H1 (cell line): ENCODE data around the gene VPS25. TPM values are rescaled to one million over a fixed set of nuclear protein-coding genes. Genes with fewer than 3 reads are reported as not detected.

Experiments used
- CTCF ChIA-PET: fragments of 300-600 bp; sonication (Branson Sonifier 250); formaldehyde crosslinking; loops from one replicate; lab custom pipeline; 2021; ENCODE audit not compliant: partially characterized antibody; lab: Charles Lee
- POLR2A ChIA-PET: fragments of 300-600 bp; sonication (Branson Sonifier 250); formaldehyde crosslinking; loops from one replicate; lab custom pipeline; 2021; ENCODE audit warnings: inconsistent platforms; ENCODE audit not compliant: partially characterized antibody; lab: Charles Lee
- DNase-seq, 2 experiments: peaks; one replicate each; pipeline versions ENCODE4 v3.0.0 to v3.0.0-alpha.2; 2010 to 2022; ENCODE audit warnings: low spot score in 2 of 2, low read depth in 1 of 2, mixed read lengths in 1 of 2
- FAIRE-seq: peaks from 2 replicates; lab custom pipeline; 2011; peaks lifted over from hg19 to GRCh38; lab: Jason Lieb, UNC
- H2AFZ ChIP-seq: 2 replicates; pipeline ENCODE4 v1.8.1; 2012; ENCODE audit warnings: low read length, inconsistent platforms
- H2AK5ac ChIP-seq: 2 replicates; pipeline ENCODE4 v1.6.1; 2013; ENCODE audit warnings: low read depth, low read length
- H2BK120ac ChIP-seq: replicated peaks from 2 replicates; pipeline ENCODE3; 2013; ENCODE audit warnings: low read depth, low read length, inconsistent platforms
- H2BK12ac ChIP-seq: 2 replicates; pipeline ENCODE4 v1.6.1; 2013; ENCODE audit warnings: low read depth, low read length
- H2BK15ac ChIP-seq: 2 replicates; pipeline ENCODE4 v1.6.1; 2013; ENCODE audit warnings: low read length
- H2BK20ac ChIP-seq: 2 replicates; pipeline ENCODE4 v1.6.1; 2013; ENCODE audit warnings: low read length
- H2BK5ac ChIP-seq: 2 replicates; pipeline ENCODE4 v1.6.1; 2013; ENCODE audit warnings: low read depth, low read length
- H3K14ac ChIP-seq: 2 replicates; pipeline ENCODE4 v1.6.1; 2013; ENCODE audit warnings: inconsistent platforms; ENCODE audit not compliant: insufficient read length
- H3K18ac ChIP-seq: 2 replicates; pipeline ENCODE4 v1.6.1; 2013; ENCODE audit warnings: low read length; ENCODE audit errors: extremely low read depth
- H3K23ac ChIP-seq: 2 replicates; pipeline ENCODE4 v1.6.1; 2013; ENCODE audit warnings: inconsistent platforms; ENCODE audit not compliant: insufficient read length
- H3K23me2 ChIP-seq: 2 replicates; pipeline ENCODE4 v1.6.1; 2013; ENCODE audit warnings: low read depth, low read length
- H3K27ac ChIP-seq: 2 replicates; pipeline ENCODE4 v1.6.1; 2011; ENCODE audit warnings: low read depth, low read length, inconsistent platforms
- H3K27me3 ChIP-seq, 4 experiments: replicated peaks in 1 of 4; 1 replicate in 1 of 4; 2 replicates in 3 of 4; pipeline versions ENCODE4 v1.6.1 to v1.8.1; 2011 to 2013; ENCODE audit warnings: low read length in 3 of 4, mild to moderate bottlenecking in 3 of 4, inconsistent platforms in 2 of 4, mixed read lengths in 2 of 4, moderate library complexity in 1 of 4; ENCODE audit not compliant: control insufficient read depth in 3 of 4, insufficient read depth in 3 of 4; ENCODE audit errors: extremely low read depth in 1 of 4
- H3K36me3 ChIP-seq, 4 experiments: 2 replicates each; pipeline versions ENCODE4 v1.6.1 to v1.8.1; 2011 to 2013; ENCODE audit warnings: mild to moderate bottlenecking in 4 of 4, low read length in 3 of 4, moderate library complexity in 2 of 4, control low read depth in 1 of 4, inconsistent platforms in 1 of 4; ENCODE audit not compliant: insufficient read depth in 4 of 4, control insufficient read depth in 2 of 4
- H3K4ac ChIP-seq: replicated peaks from 2 replicates; pipeline ENCODE3; 2013; ENCODE audit warnings: low read length, low read depth, mixed read lengths, inconsistent platforms; ENCODE audit not compliant: insufficient read length
- H3K4me1 ChIP-seq, 4 experiments: replicated peaks in 1 of 4; 1 replicate in 1 of 4; 2 replicates in 3 of 4; pipeline versions ENCODE4 v1.6.1 to v1.8.1; 2011 to 2013; ENCODE audit warnings: low read length in 3 of 4, inconsistent platforms in 2 of 4, mixed read lengths in 1 of 4; ENCODE audit not compliant: insufficient read depth in 4 of 4, control insufficient read depth in 3 of 4
- H3K4me2 ChIP-seq, 2 experiments: 2 replicates each; pipeline versions ENCODE4 v1.6.1 to v1.8.1; 2011 to 2013; ENCODE audit warnings: low read depth in 2 of 2, low read length in 2 of 2, control low read depth in 1 of 2, inconsistent platforms in 1 of 2, mild to moderate bottlenecking in 1 of 2; ENCODE audit not compliant: insufficient read depth in 1 of 2
- H3K4me3 ChIP-seq, 4 experiments: fragments of 200-600, 300-600 bp in 1 of 4; sonication (generic), shearing (Covaris generic), sonication (Bioruptor Twin) in 1 of 4; 2 replicates each; pipeline versions ENCODE4 v1.5.1 to v1.8.1; 2011 to 2016; ENCODE audit warnings: low read length in 4 of 4, low read depth in 3 of 4, control low read depth in 2 of 4, inconsistent platforms in 2 of 4, mild to moderate bottlenecking in 2 of 4, mixed read lengths in 1 of 4, moderate library complexity in 1 of 4; ENCODE audit not compliant: insufficient read depth in 2 of 4; ENCODE audit errors: extremely low read depth in 1 of 4
- H3K56ac ChIP-seq: replicated peaks from 2 replicates; pipeline ENCODE3; 2013; ENCODE audit warnings: low read depth, mild to moderate bottlenecking, mixed read lengths, low read length, inconsistent platforms; ENCODE audit not compliant: insufficient read length
- H3K79me1 ChIP-seq: 2 replicates; pipeline ENCODE4 v1.6.1; 2013; ENCODE audit warnings: low read depth, low read length, control low read depth
- H3K79me2 ChIP-seq, 2 experiments: 2 replicates each; pipeline versions ENCODE4 v1.6.1 to v1.8.1; 2012 to 2013; ENCODE audit warnings: low read length in 2 of 2, mild to moderate bottlenecking in 2 of 2, inconsistent platforms in 1 of 2; ENCODE audit not compliant: insufficient read depth in 2 of 2, control insufficient read depth in 1 of 2
- H3K9ac ChIP-seq, 4 experiments: replicated peaks in 1 of 4; 1 replicate in 1 of 4; 2 replicates in 3 of 4; pipeline versions ENCODE4 v1.6.1 to v1.8.1; 2011 to 2013; ENCODE audit warnings: low read depth in 3 of 4, low read length in 3 of 4, control low read depth in 2 of 4, mild to moderate bottlenecking in 2 of 4, moderate library complexity in 2 of 4, inconsistent platforms in 1 of 4; ENCODE audit errors: extremely low read depth in 1 of 4
- H3K9me3 ChIP-seq, 2 experiments: 2 replicates each; pipeline versions ENCODE4 v1.6.1 to v1.8.1; 2012 to 2013; ENCODE audit warnings: mild to moderate bottlenecking in 2 of 2, moderate library complexity in 2 of 2, control low read depth in 1 of 2, inconsistent platforms in 1 of 2, low read depth in 1 of 2, low read length in 1 of 2, mixed read lengths in 1 of 2; ENCODE audit not compliant: insufficient read depth in 2 of 2
- H4K20me1 ChIP-seq, 2 experiments: replicated peaks in 1 of 2; 2 replicates each; pipeline versions ENCODE3 to v1.8.1; 2011 to 2013; ENCODE audit warnings: inconsistent platforms in 2 of 2, low read length in 2 of 2, mild to moderate bottlenecking in 1 of 2; ENCODE audit not compliant: insufficient read depth in 2 of 2, control insufficient read depth in 1 of 2
- H4K5ac ChIP-seq: 2 replicates; pipeline ENCODE4 v1.6.1; 2013; ENCODE audit warnings: low read length, low read depth, mixed read lengths, inconsistent platforms; ENCODE audit not compliant: insufficient read length
- H4K8ac ChIP-seq: 2 replicates; pipeline ENCODE4 v1.8.0; 2013; ENCODE audit warnings: mild to moderate bottlenecking, moderate library complexity, low read length, inconsistent platforms; ENCODE audit not compliant: insufficient read depth; ENCODE audit errors: extremely low read depth
- H4K91ac ChIP-seq: replicated peaks from 2 replicates; pipeline ENCODE3; 2013; ENCODE audit warnings: low read length, mixed read lengths, inconsistent platforms; ENCODE audit not compliant: insufficient read length
- SP2 ChIP-seq: IDR thresholded peaks from 2 replicates; pipeline ENCODE4 v1.6.1; 2012; ENCODE audit warnings: mild to moderate bottlenecking, low read length, inconsistent platforms
- SRF ChIP-seq: IDR thresholded peaks from 2 replicates; pipeline ENCODE4 v1.6.1; 2011; ENCODE audit warnings: mild to moderate bottlenecking, low read depth, low read length, moderate library complexity
- WGBS, 2 experiments: shearing (Covaris generic) in 1 of 2; methylation state at CpG; one replicate each; pipeline versions ENCODE4 v1.1.6 to v1.1.7; 2013 to 2015; ENCODE audit warnings: low lambda C conversion rate in 2 of 2, mixed read lengths in 2 of 2, inconsistent platforms in 1 of 2, low coverage in 1 of 2, missing lambda C conversion rate in 1 of 2; ENCODE audit not compliant: insufficient replicate concordance in 2 of 2, insufficient coverage in 1 of 2, insufficient read length in 1 of 2; ENCODE audit errors: extremely low coverage in 1 of 2, missing lambda C conversion rate in 1 of 2; 5-methylcytosine and 5-hydroxymethylcytosine counted together
- polyA plus RNA-seq, 7 experiments: library from polyadenylated mRNA; depleted of rRNA in 3 of 7; stranded (reverse) in 5 of 7; unstranded in 2 of 7; fragments of >200 nt in 5 of 7; fragments of 200-250 nt in 2 of 7; gene quantifications; 1 replicate in 5 of 7; 2 replicates in 1 of 7; 4 replicates in 1 of 7; pipeline versions ENCODE4 v1.2.1 to v1.2.3, GENCODE V29; 2011 to 2013; ENCODE audit warnings: missing spikeins in 2 of 7, mixed read lengths in 2 of 7
- total RNA-seq: library from RNA; stranded (reverse); fragmentation: NEBNext Ultra II Directional; extraction: Animal tissue kit (Norgen Biotek cat#: 25700); gene quantifications from 2 replicates; pipeline ENCODE4 v1.2.1, GENCODE V29; 2021

The VPS25 gene
- total and polyA plus RNA-seq, 2 of the 8 experiments (the other 6 are each of a cell fraction or from before 2014, with no cell fraction given) = 88.2 to 188 TPM

DNA sequence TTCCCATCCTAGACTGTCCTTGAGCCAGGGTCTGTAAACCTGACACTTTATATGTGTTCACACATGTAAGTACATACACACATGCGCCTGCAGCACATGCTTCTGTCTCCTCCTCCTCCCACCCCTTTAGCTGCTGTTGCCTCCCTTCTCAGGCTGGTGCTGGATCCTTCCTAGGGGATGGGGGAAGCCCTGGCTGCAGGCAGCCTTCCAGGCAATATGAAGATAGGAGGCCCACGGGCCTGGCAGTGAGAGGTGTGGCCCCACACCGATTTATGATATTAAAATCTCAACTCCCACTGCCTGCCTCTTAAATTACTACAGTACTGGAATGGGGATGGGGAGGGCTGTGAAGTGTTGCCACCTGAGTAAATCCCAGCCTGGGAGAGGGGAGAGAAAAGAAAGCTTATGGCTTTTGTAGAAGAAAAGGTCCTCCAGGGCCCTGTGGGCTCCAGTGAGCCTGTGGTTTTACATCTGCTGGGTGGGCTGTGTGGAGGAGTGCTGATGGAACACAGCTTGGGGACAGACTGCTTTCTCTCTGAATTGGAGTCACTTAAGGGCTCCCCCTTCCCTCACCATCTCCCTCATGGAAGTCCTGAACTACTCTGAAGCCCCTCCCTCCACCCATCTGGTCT is 6.2 kb downstream of the VPS25 start:
- FAIRE-seq = no peak
- H3K4me2 ChIP-seq = peak overlapping the region; percentile 92 to 99
- TF ChIP-seq SRF (no peak), SP2 (no peak)

More for the DNA sequence above, 6.2 kb downstream of the VPS25 start:
- ChIA-PET POLR2A (interaction anchor here (0.7 to 2.1 kb wide), 6 partner anchors 9 to 99 kb away, joined by 3 to 8 read pairs (median 4); no protein-coding TSS in a partner anchor), CTCF (interaction anchor here (1.0 to 2.1 kb wide), 2 partner anchors 16 to 19 kb away, joined by 3 to 5 read pairs; partner anchors contain the start of genes CNTD1 and COA3)
- no peak overlapping the region; the same call in 1 of the 2 replicates for H2BK5ac ChIP-seq
- no peak overlapping the region for H2BK120ac ChIP-seq
- no peak overlapping the region for H4K8ac ChIP-seq
- H3K4me3 ChIP-seq = peak overlapping the region in 2 of 4 experiments; percentile 53 to 76; a peak in 3 of 8 replicates
- no peaks in the 10 kb centered on the region for H3K79me2 ChIP-seq
- H4K20me1 ChIP-seq = no peaks in the 10 kb centered on the region
- peaks cover 7 to 23% (median 14%) of the 10 kb centered on the region in 4 experiments; a peak in 6 of 8 replicates for H3K36me3 ChIP-seq
- no peak overlapping the region for H4K5ac ChIP-seq
- 82% methylated on average over 3 of the region's 3 CpGs; no CpG with 5 or more reads in 1 of the 2 experiments for WGBS, 2 experiments
- DNase-seq = no peak
- H3K23ac ChIP-seq = no peak overlapping the region
- H2BK20ac ChIP-seq = no peak overlapping the region
- no peak overlapping the region for H2AFZ ChIP-seq
- H2BK12ac ChIP-seq = no peak overlapping the region
- H3K4me1 ChIP-seq = peaks cover 0 to 14% (median 8%) of the 10 kb centered on the region in 4 experiments; a peak in 6 of 7 replicates
- H4K91ac ChIP-seq = no peak overlapping the region
- no peak overlapping the region for H2BK15ac ChIP-seq
- no peak overlapping the region for H3K9ac ChIP-seq
- no peaks in the 10 kb centered on the region for H3K79me1 ChIP-seq
- H2AK5ac ChIP-seq = no peak overlapping the region
- no peaks in the 10 kb centered on the region for H3K9me3 ChIP-seq
- peaks cover 11% of the 10 kb centered on the region for H3K23me2 ChIP-seq
- H3K4ac ChIP-seq = no peak overlapping the region
- H3K18ac ChIP-seq = no peak overlapping the region; the same call in 1 of the 2 replicates
- peaks cover 6 to 23% (median 19%) of the 10 kb centered on the region in 4 experiments for H3K27me3 ChIP-seq
- no peak overlapping the region for H3K56ac ChIP-seq
- H3K27ac ChIP-seq = no peak overlapping the region
- H3K14ac ChIP-seq = no peak overlapping the region
